ENCODE measurements around the gene ZXDC. TPM values are rescaled to one million over a fixed set of nuclear protein-coding genes. Genes with fewer than 3 reads are reported as not detected.

The ZXDC gene
- total and polyA plus RNA-seq, 2 donors (not counting 3 experiments of a cell fraction or from before 2014, with no cell fraction given) = 15.2 to 22.6 TPM

- Histone ChIP-seq H3K4me2 (ENCODE audit: insufficient read depth, low read length) (no peak overlapping the region), H2AFZ (ENCODE audit: low read depth, low read length) (no peak overlapping the region), H3K27me3 (ENCODE audit: control insufficient read depth in 2 of 2, insufficient read depth in 2 of 2, low read length in 2 of 2) (peaks cover 0 to 1% of the 10 kb centered on the region in 2 experiments), H3K36me3 (ENCODE audit: control insufficient read depth in 2 of 2, extremely low read depth in 1 of 2, insufficient read depth in 2 of 2, low read length in 2 of 2) (no peaks in the 10 kb centered on the region), H3K4me3 (replicated peaks in 1 of 3; ENCODE audit: insufficient read depth in 1 of 3, low read depth in 1 of 3, low read length in 3 of 3) (no peak overlapping the region), H3K9me1 (replicated peaks; ENCODE audit: control insufficient read depth, extremely low read depth, insufficient read depth, low read length) (no peaks in the 10 kb centered on the region), H3K9me3 (replicated peaks; ENCODE audit: control insufficient read depth, insufficient read depth, low read length) (no peaks in the 10 kb centered on the region), H3K79me2 (ENCODE audit: control insufficient read depth, insufficient read depth, low read length) (no peaks in the 10 kb centered on the region), H4K20me1 (replicated peaks; ENCODE audit: control insufficient read depth, extremely low read depth, insufficient read depth, low read length) (no peaks in the 10 kb centered on the region), H3K9ac (replicated peaks; ENCODE audit: extremely low read depth, insufficient read depth, low read length) (no peak overlapping the region), H3K4me1 (ENCODE audit: control insufficient read depth, extremely low read depth, insufficient read depth, low read length) (no peaks in the 10 kb centered on the region), H3K27ac (ENCODE audit: insufficient read depth, low read depth, low read length) (no peak overlapping the region)
- no TSS peak for BruUV-seq (replicated peaks)
- ChIA-PET CTCF (no interaction called here), POLR2A (no interaction called here)
- intact Hi-C loops (cut with micrococcal nuclease) = no loop called here
- FAIRE-seq (no peak), DNase-seq (ENCODE audit: low read depth, low spot score) (no peak)
- TF ChIP-seq FOS (IDR thresholded peaks at IDR 0.05; ENCODE audit: borderline replicate concordance, insufficient read depth, low read length) = no peak
- no peak for TF ChIP-seq CTCF (IDR thresholded peaks at IDR 0.05; ENCODE audit: extremely low read depth in 1 of 2, insufficient read depth in 1 of 2, low read depth in 1 of 2, low read length in 2 of 2)
- no peak for TF ChIP-seq EZH2 (IDR thresholded peaks at IDR 0.05; ENCODE audit: borderline replicate concordance, low read depth, low read length, severe bottlenecking)
- TF ChIP-seq POLR2A (IDR thresholded peaks at IDR 0.05; ENCODE audit: low read depth, low read length) = no peak
- no peak for TF ChIP-seq POLR2AphosphoS5 (IDR thresholded peaks at IDR 0.05; ENCODE audit: insufficient read depth, low read depth, low read length)
- TF ChIP-seq MAX (IDR thresholded peaks at IDR 0.05; ENCODE audit: insufficient read depth, insufficient read length) = no peak
- TF ChIP-seq MYC (IDR thresholded peaks at IDR 0.05; ENCODE audit: low read depth, low read length) = no peak
- no peak for TF ChIP-seq GATA2 (IDR thresholded peaks at IDR 0.05; ENCODE audit: insufficient read depth, insufficient read length, low read depth, low read length)
- TF ChIP-seq JUN (IDR thresholded peaks at IDR 0.05; ENCODE audit: borderline replicate concordance, insufficient read depth, insufficient read length, low read depth) = no peak
- dilution Hi-C loops (cut with MboI; ENCODE audit: extremely low pct_ligation_motif_present, low sequenced_read_pairs) = no loop called here
These were observed 18.7 kb upstream of the ZXDC start for GRCh38 chr3:126494204-126494969.

Measured in endothelial cell of umbilical vein (primary cell).